SJSA1 (cell line): Measurements from ENCODE around the gene SLC2A3. TPM values are rescaled to one million over a fixed set of nuclear protein-coding genes. Genes with fewer than 3 reads are reported as not detected.
"Not testable (repeated sequence)": the region's sequence is repeated elsewhere in the genome, so short reads cannot be mapped to it uniquely, and the experiment has no call there.

Experiments used
- DNase-seq, 2 experiments: peaks; one replicate each; pipeline ENCODE4 v3.0.0-alpha.2; 2015 to 2020; ENCODE audit warnings: low spot score in 2 of 2, low read depth in 1 of 2
- H3K27ac ChIP-seq: fragments of 250-450 bp; sonication (Bioruptor Pico); 2 replicates; pipeline ENCODE4 v1.5.1; 2020; ENCODE audit warnings: mild to moderate bottlenecking, moderate library complexity
- H3K27me3 ChIP-seq: fragments of 250-450 bp; sonication (Bioruptor Pico); replicated peaks from 2 replicates; pipeline ENCODE4 v1.5.1; 2020; ENCODE audit warnings: mild to moderate bottlenecking, moderate library complexity
- H3K36me3 ChIP-seq: fragments of 250-450 bp; sonication (Bioruptor Pico); 2 replicates; pipeline ENCODE4 v1.5.1; 2020; ENCODE audit warnings: mild to moderate bottlenecking
- H3K4me1 ChIP-seq: fragments of 250-450 bp; sonication (Bioruptor Pico); replicated peaks from 2 replicates; pipeline ENCODE4 v1.6.1; 2021; ENCODE audit warnings: mild to moderate bottlenecking
- H3K4me3 ChIP-seq: fragments of 250-450 bp; sonication (Bioruptor Pico); 2 replicates; pipeline ENCODE4 v1.5.1; 2020; ENCODE audit warnings: mild to moderate bottlenecking
- H3K9me3 ChIP-seq: fragments of 250-450 bp; sonication (Bioruptor Pico); replicated peaks from 2 replicates; pipeline ENCODE4 v1.5.1; 2020; ENCODE audit warnings: mild to moderate bottlenecking
- total RNA-seq: library from RNA; depleted of rRNA; stranded (reverse); fragments of >200 nt; shearing (Covaris generic); gene quantifications from 2 replicates; pipeline ENCODE4 v1.2.3, GENCODE V29; 2014; rRNA removed

The SLC2A3 gene
- total RNA-seq = 9.9 and 13.7 TPM in 2 replicates

GRCh38 chr12:7935590-7936581, at the start of gene SLC2A3:
TSS of gene SLC2A3 (minus strand) at chr12:7936187. CDS start at chr12:7936034, 153 bp downstream.
- Histone ChIP-seq H3K9me3 (no peaks in the 10 kb centered on the region), H3K27me3 (no peaks in the 10 kb centered on the region), H3K36me3 (peaks cover 26% of the 10 kb centered on the region), H3K4me3 (peak within 1 kb of the TSS; percentile 50), H3K4me1 (peaks cover 22% of the 10 kb centered on the region), H3K27ac (peak within 1 kb of the TSS; percentile 83)
- DNase-seq = peak; percentile 70 to 80

GRCh38 chr12:7984900-7985299, 48.9 kb upstream of the SLC2A3 start:
- H3K36me3 ChIP-seq = no peaks in the 10 kb centered on the region
- H3K27me3 ChIP-seq = no peaks in the 10 kb centered on the region
- no peak for DNase-seq
- no peak overlapping the region for H3K27ac ChIP-seq
- H3K4me3 ChIP-seq = no peak overlapping the region
- no peaks in the 10 kb centered on the region for H3K9me3 ChIP-seq
- no peaks in the 10 kb centered on the region for H3K4me1 ChIP-seq

GRCh38 chr12:7983460-7983859, 47.5 kb upstream of the SLC2A3 start:
- DNase-seq, H3K27ac ChIP-seq, H3K4me3 ChIP-seq, H3K4me1 ChIP-seq, H3K36me3 ChIP-seq, H3K27me3 ChIP-seq, H3K9me3 ChIP-seq: not testable (repeated sequence)

- H3K4me3 ChIP-seq, H3K4me1 ChIP-seq, H3K9me3 ChIP-seq, DNase-seq, H3K27ac ChIP-seq, H3K27me3 ChIP-seq, H3K36me3 ChIP-seq: not testable (repeated sequence)
These were observed 47.0 kb upstream of the SLC2A3 start for GRCh38 chr12:7983019-7983418.

GRCh38 chr12:7982332-7982735, 46.3 kb upstream of the SLC2A3 start:
- not testable (repeated sequence) for H3K36me3 ChIP-seq, DNase-seq, H3K27ac ChIP-seq, H3K4me3 ChIP-seq, H3K27me3 ChIP-seq, H3K4me1 ChIP-seq, H3K9me3 ChIP-seq

GRCh38 chr12:7981446-7981845, 45.5 kb upstream of the SLC2A3 start:
- Histone ChIP-seq H3K27me3 (no peaks in the 10 kb centered on the region), H3K4me1 (peaks cover 3% of the 10 kb centered on the region; the same call in 1 of the 2 replicates), H3K36me3 (no peaks in the 10 kb centered on the region), H3K4me3 (no peak overlapping the region), H3K9me3 (no peaks in the 10 kb centered on the region), H3K27ac (no peak overlapping the region)
- DNase-seq = no peak

GRCh38 chr12:7977351-7978124, 41.6 kb upstream of the SLC2A3 start:
- DNase-seq, H3K36me3 ChIP-seq: not testable (repeated sequence)
- H3K27ac ChIP-seq = 0 out of 2 replicates have a peak overlapping the region, but pooled peaks have one; percentile 19

GRCh38 chr12:7973457-7973825, 37.5 kb upstream of the SLC2A3 start:
- Histone ChIP-seq H3K27ac (no peak overlapping the region), H3K4me3 (no peak overlapping the region), H3K27me3 (no peaks in the 10 kb centered on the region), H3K4me1 (peaks cover 21% of the 10 kb centered on the region), H3K36me3 (no peaks in the 10 kb centered on the region), H3K9me3 (no peaks in the 10 kb centered on the region)
- DNase-seq = peak in 1 of 2 experiments; percentile 22

More at GRCh38 chr12:7977351-7978124, 41.6 kb upstream of the SLC2A3 start:
- not testable (repeated sequence) for H3K27me3 ChIP-seq, H3K4me1 ChIP-seq, H3K4me3 ChIP-seq, H3K9me3 ChIP-seq

- no peak overlapping the region for H3K27ac ChIP-seq
- no peaks in the 10 kb centered on the region for H3K27me3 ChIP-seq
- H3K4me1 ChIP-seq = peaks cover 20% of the 10 kb centered on the region
- no peaks in the 10 kb centered on the region for H3K9me3 ChIP-seq
- H3K4me3 ChIP-seq = no peak overlapping the region
- H3K36me3 ChIP-seq = no peaks in the 10 kb centered on the region
- no peak for DNase-seq
These were observed 36.9 kb upstream of the SLC2A3 start for GRCh38 chr12:7972734-7973456.

GRCh38 chr12:7972269-7972668, 36.3 kb upstream of the SLC2A3 start:
- not testable (repeated sequence) for DNase-seq, H3K4me3 ChIP-seq

GRCh38 chr12:7971765-7972164, 35.8 kb upstream of the SLC2A3 start:
- H3K9me3 ChIP-seq, DNase-seq, H3K27me3 ChIP-seq, H3K4me3 ChIP-seq, H3K36me3 ChIP-seq: not testable (repeated sequence)
- Histone ChIP-seq H3K27ac (peak overlapping the region; percentile 38; the same call in 1 of the 2 replicates), H3K4me1 (peaks cover 18% of the 10 kb centered on the region)

More at GRCh38 chr12:7972269-7972668, 36.3 kb upstream of the SLC2A3 start:
- not testable (repeated sequence) for H3K27me3 ChIP-seq, H3K27ac ChIP-seq, H3K36me3 ChIP-seq, H3K9me3 ChIP-seq
- H3K4me1 ChIP-seq = peaks cover 18% of the 10 kb centered on the region

- H3K9me3 ChIP-seq = no peaks in the 10 kb centered on the region
- no peaks in the 10 kb centered on the region for H3K27me3 ChIP-seq
- peaks cover 18% of the 10 kb centered on the region for H3K4me1 ChIP-seq
- peak overlapping the region; percentile 41 for H3K4me3 ChIP-seq
- peak overlapping the region; percentile 87 for H3K27ac ChIP-seq
- DNase-seq = peak; percentile 96
- H3K36me3 ChIP-seq = no peaks in the 10 kb centered on the region
These were observed 34.7 kb upstream of the SLC2A3 start for GRCh38 chr12:7970475-7971252.

- H3K27ac ChIP-seq = no peak overlapping the region
- no peaks in the 10 kb centered on the region for H3K9me3 ChIP-seq
- no peak for DNase-seq
- peaks cover 22% of the 10 kb centered on the region for H3K4me1 ChIP-seq
- H3K4me3 ChIP-seq = no peak overlapping the region
- H3K36me3 ChIP-seq = no peaks in the 10 kb centered on the region
- no peaks in the 10 kb centered on the region for H3K27me3 ChIP-seq
These were observed 30.6 kb upstream of the SLC2A3 start for GRCh38 chr12:7966563-7966962.
